GM10248 (cell line): ENCODE measurements around the gene ELMO2.

ENCODE experiments used
- CTCF ChIA-PET: fragments of 300-600 bp; sonication (Branson Sonifier 250); formaldehyde crosslinking; extraction: SDS; loops from one replicate; lab custom pipeline; 2021; ENCODE audit warnings: antibody characterized with exemption; lab: Yijun Ruan, JAX
- POLR2A ChIA-PET: fragments of 350-650 bp; sonication (Branson Sonifier 250); formaldehyde crosslinking; extraction: SDS; loops from one replicate; lab custom pipeline; 2020; ENCODE audit warnings: antibody characterized with exemption; lab: Yijun Ruan, JAX
- DNase-seq: peaks from one replicate; pipeline ENCODE4 v3.0.0; 2012; ENCODE audit errors: extremely low spot score
- CTCF ChIP-seq: IDR thresholded peaks from 2 replicates; pipeline ENCODE4 v1.5.1; 2012; ENCODE audit warnings: mild to moderate bottlenecking, low read depth; ENCODE audit errors: extremely low read depth, missing control alignments, control extremely low read depth

ELMO2 gene

GRCh38 chr20:46356195-46357029 is 50.0 kb downstream of the ELMO2 start:
- TF ChIP-seq CTCF: no peak
- ChIA-PET CTCF (interaction anchor here (1.5 to 6.4 kb wide), 3 partner anchors 8 to 224 kb away, joined by 5 to 45 read pairs (median 5); no protein-coding TSS in a partner anchor), POLR2A (no interaction called here)
- DNase-seq: no peak

DNA sequence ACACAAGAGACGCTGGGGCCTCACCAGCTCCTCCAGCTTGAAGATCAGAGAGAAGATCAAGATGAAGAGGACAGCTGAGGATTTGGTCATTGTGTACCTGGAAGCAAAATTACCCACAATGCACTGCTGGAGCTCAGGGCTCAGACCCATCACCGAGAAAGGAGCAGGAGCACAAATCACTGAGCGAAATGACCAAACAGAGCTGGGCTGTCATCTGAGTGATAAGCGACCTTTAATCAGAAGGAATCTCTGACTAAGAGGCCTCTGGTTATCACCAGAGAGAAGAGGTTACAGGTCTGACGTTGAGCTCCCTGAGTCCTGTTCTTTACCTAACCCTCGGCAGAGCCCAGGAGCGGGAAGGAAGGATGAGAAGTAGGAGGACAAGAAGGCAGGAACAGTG is 50.6 kb downstream of the ELMO2 start:
- DNase-seq: no peak
- POLR2A ChIA-PET: no interaction called here
- no peak for TF ChIP-seq CTCF
- CTCF ChIA-PET: interaction anchor here (1.3 to 1.5 kb wide), 3 partner anchors 18 to 223 kb away, joined by 4 to 5 read pairs (median 5); no protein-coding TSS in a partner anchor

- no peak for DNase-seq
- TF ChIP-seq CTCF: no peak
- ChIA-PET CTCF (interaction anchor here (1.3 to 1.5 kb wide), 3 partner anchors 17 to 223 kb away, joined by 4 to 5 read pairs (median 5); no protein-coding TSS in a partner anchor), POLR2A (no interaction called here)
These were observed 51.3 kb downstream of the ELMO2 start for GRCh38 chr20:46354920-46355654.

- no peak for DNase-seq
- TF ChIP-seq CTCF: no peak
- ChIA-PET CTCF (no interaction called here), POLR2A (no interaction called here)
These were observed 52.2 kb downstream of the ELMO2 start for GRCh38 chr20:46354207-46354555.

DNA sequence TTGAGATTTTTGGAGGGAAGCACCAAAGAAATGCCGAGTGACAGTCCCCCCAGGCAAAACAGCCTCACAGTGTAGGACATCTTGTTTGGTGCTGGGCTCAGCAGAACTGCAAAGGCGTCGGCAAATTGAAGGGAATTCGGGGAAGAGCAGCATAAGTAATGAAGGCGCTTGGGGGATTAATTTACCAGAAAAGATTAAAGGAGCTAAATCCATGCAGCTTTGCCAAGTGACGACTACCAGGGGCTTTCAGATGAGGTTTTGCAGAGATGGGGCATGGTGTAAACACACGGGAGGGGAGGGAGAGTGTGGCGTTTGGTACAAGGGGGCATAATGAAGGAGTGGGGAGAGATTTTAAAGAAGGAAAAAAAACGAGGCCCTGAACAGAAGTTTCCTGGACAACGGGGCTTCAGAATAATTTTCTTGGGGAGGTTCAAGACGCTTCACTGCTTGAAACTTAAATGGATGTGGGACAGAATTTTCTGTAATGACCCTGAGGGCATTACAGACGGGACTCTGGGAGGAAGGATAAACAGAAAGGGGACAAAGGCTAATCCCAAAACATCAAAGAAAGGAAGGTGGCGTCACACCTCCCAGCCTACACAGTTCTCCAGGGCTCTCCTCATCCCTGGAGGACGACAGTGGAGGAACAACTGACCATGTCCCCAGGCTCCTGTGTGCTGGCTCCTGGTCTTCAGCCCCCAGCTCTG is 52.8 kb downstream of the ELMO2 start:
- CTCF ChIA-PET: interaction anchor here (0.9 to 1.2 kb wide), 2 partner anchors 11 to 47 kb away, joined by 3 read pairs; no protein-coding TSS in a partner anchor
- no peak for DNase-seq
- TF ChIP-seq CTCF: no peak
- POLR2A ChIA-PET: interaction anchor here (0.6 to 0.9 kb wide), 3 partner anchors 8 to 418 kb away, joined by 3 to 9 read pairs (median 3); no protein-coding TSS in a partner anchor

DNA sequence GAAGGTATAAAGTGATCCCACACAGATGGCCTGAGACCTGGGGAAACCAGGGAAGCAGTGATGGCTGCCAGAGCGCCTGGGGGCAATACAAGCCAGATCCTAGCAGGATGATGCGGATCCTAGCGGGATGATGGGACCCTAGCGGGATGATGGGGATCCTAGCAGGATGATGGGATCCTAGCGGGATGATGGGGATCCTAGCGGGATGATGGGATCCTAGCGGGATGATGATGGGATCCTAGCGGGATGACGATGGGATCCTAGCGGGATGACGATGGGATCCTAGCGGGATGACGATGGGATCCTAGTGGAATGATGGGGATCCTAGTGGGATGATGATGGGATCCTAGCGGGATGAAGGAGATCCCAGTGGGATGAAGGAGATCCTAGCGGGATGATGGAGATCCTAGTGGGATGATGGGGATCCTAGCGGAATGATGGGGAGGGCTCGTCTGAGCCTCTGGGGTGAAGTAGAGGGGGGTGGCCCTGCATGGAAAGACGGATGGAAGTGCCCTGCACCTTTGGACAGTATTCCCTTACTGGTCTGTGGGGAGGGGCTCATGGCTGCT is 54.0 kb downstream of the ELMO2 start:
- no peak for DNase-seq
- no peak for TF ChIP-seq CTCF
- CTCF ChIA-PET: interaction anchor here (0.9 kb wide), 1 partner anchor 12 kb away, joined by 3 read pairs; no protein-coding TSS in a partner anchor
- POLR2A ChIA-PET: no interaction called here
